ENCODE measurements around the gene FUS. TPM values are rescaled to one million over a fixed set of nuclear protein-coding genes. Genes with fewer than 3 reads are reported as not detected.
A peak's percentile ranks its signal among the peaks of the same experiment; 100 is the strongest.

The FUS gene
- total and polyA plus RNA-seq, 2 of the 13 experiments (the other 11 are each of a cell fraction or from before 2014, with no cell fraction given): 68.1 to 168 TPM

GRCh38 chr16:31186930-31187807 is 7.2 kb downstream of the FUS start:
- 97% methylated on average over 10 of the region's 10 CpGs for WGBS (ENCODE audit: low lambda C conversion rate)
- no peak overlapping the region for H3K4me2 ChIP-seq (ENCODE audit: low read depth, low read length)
- no peak for FAIRE-seq
- H3K4me3 ChIP-seq (replicated peaks in 1 of 3; ENCODE audit: insufficient read depth in 1 of 3, low read depth in 2 of 3, low read length in 3 of 3): no peak overlapping the region
- H3K27ac ChIP-seq (ENCODE audit: extremely low read length, insufficient read depth, low read length): no peak overlapping the region
- no peak for ATAC-seq
- H4K20me1 ChIP-seq (ENCODE audit: insufficient read depth, low read length): peaks cover 91% of the 10 kb centered on the region
- no peak for DNase-seq (ENCODE audit: low spot score)
- TF ChIP-seq RBFOX2 (IDR thresholded peaks at IDR 0.05; ENCODE audit: low read depth, low read length) (0 out of 2 replicates have a peak, but pooled peaks have one; percentile 54), PCBP2 (optimal IDR thresholded peaks at IDR 0.05; ENCODE audit: low read depth, low read length, poor library complexity, severe bottlenecking) (no peak), PHF8 (CRISPR knock-in tag; IDR thresholded peaks at IDR 0.05) (0 out of 2 replicates have a peak, but pooled peaks have one; percentile 2), XRCC5 (optimal IDR thresholded peaks at IDR 0.05; ENCODE audit: low read length) (peak; percentile 17), POLR2AphosphoS2 (IDR thresholded peaks at IDR 0.05; ENCODE audit: low read depth, low read length) (peak; percentile 85), MBD4 (IDR thresholded peaks at IDR 0.05; ENCODE audit: borderline replicate concordance, low read length) (peak; percentile 44; the same call in 1 of the 2 replicates), KDM3A (CRISPR knock-in tag; IDR thresholded peaks at IDR 0.05; ENCODE audit: low read depth) (no peak), JUNB (CRISPR knock-in tag; IDR thresholded peaks at IDR 0.05; ENCODE audit: borderline replicate concordance) (no peak), RBM22 (optimal IDR thresholded peaks at IDR 0.05; ENCODE audit: low read length) (peak; percentile 97), PAF1 (CRISPR knock-in tag; IDR thresholded peaks at IDR 0.05) (peak; percentile 58; the same call in 1 of the 2 replicates), MNT (IDR thresholded peaks at IDR 0.05) (peak; percentile 48; the same call in 1 of the 2 replicates)
- ChIA-PET CTCF (ENCODE audit: low intra/inter-chr PET ratio, low total read pairs) (no interaction called here), POLR2A (interaction anchor here (0.8 to 1.4 kb wide), 2 partner anchors 11 to 20 kb away, joined by 3 read pairs; no protein-coding TSS in a partner anchor)
- no peaks in the 10 kb centered on the region for H3K27me3 ChIP-seq (ENCODE audit: control insufficient read depth in 1 of 2, insufficient read depth in 2 of 2, low read length in 2 of 2)
- H3K79me2 ChIP-seq (ENCODE audit: insufficient read depth, low read length): peaks cover 42% of the 10 kb centered on the region
- intact Hi-C loops (cut with micrococcal nuclease; ENCODE audit: unreplicated experiment) (no loop called here), in situ Hi-C loops (cut with HindIII; ENCODE audit: extremely low pct_ligation_motif_present, low pct_unique_long_range_greater_than_20kb) (no loop called here)
- H3K9ac ChIP-seq (ENCODE audit: insufficient read depth, low read depth, low read length): no peak overlapping the region
- H3K4me1 ChIP-seq (ENCODE audit: insufficient read depth, low read length): peaks cover 46% of the 10 kb centered on the region
- peaks cover 60 to 99% of the 10 kb centered on the region in 2 experiments for H3K36me3 ChIP-seq (replicated peaks in 1 of 2; ENCODE audit: control insufficient read depth in 1 of 2, insufficient read depth in 2 of 2, low read length in 2 of 2)
- no peak overlapping the region for H2AFZ ChIP-seq (ENCODE audit: low read length)
- no peaks in the 10 kb centered on the region for H3K9me3 ChIP-seq (ENCODE audit: low read length)
- BruUV-seq (replicated peaks): no TSS peak

Data from HepG2 (cell line).